HuH-7 (cell line): ENCODE data around the gene ZNF322.
"Not testable (repeated sequence)": the region's sequence is repeated elsewhere in the genome, so short reads cannot be mapped to it uniquely, and the experiment has no call there.

Experiments used
- DNase-seq: peaks from one replicate; pipeline ENCODE4 v3.0.0; 2011; ENCODE audit warnings: low spot score

Gene ZNF322, protein sequence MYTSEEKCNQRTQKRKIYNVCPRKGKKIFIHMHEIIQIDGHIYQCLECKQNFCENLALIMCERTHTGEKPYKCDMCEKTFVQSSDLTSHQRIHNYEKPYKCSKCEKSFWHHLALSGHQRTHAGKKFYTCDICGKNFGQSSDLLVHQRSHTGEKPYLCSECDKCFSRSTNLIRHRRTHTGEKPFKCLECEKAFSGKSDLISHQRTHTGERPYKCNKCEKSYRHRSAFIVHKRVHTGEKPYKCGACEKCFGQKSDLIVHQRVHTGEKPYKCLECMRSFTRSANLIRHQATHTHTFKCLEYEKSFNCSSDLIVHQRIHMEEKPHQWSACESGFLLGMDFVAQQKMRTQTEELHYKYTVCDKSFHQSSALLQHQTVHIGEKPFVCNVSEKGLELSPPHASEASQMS

DNA sequence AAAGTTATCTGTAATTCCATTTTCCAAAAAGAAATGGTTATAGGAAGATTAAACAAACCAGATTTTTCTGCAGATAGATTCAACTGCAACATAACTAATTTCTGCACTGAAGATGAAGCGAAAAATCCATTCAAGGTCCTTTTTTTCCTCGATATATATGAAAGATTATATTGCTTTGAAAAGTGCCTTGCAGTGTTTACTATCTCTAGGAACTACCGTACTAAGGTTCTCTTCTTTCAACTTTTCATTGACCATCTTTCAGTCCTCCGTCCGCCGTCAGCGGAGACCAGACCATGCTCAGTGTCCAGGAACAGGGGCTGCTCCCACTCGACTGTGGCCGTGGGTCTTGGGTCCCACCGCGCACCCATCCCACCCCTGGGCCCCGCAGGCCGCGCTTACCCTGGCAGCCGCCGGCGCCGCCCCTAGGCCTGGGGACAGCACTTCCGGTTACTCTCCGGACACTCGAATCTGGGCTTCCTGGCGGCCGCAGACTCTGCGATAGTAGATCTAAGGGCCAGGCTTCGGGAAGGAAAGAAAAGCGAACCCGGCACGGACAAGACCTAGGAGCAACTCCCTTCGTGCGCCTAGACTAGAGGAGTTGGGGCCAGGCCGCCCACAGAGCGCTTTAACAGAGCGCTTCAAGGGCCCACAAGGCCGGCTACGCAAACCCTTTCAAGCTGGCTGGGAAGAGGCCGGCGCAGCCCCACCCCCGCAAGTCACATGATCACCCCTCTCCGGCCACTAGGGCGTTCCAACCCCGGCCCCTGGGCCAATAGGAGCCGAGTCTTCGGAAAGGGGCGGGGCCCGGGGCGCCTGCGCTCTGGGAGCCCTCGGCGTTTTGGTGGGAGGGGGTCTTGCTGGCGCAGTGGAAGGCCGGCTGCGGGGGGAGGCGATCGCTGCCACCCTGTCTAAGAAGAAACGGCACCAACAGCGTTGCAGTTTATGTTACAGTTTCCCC, at the start of gene ZNF322:
Gene ZNF322, minus strand, starts transcription at position 705 of the 958 bp plus-strand sequence. CDS start 21,193 bp downstream, outside the sequence.
- peak; percentile 87 for DNase-seq

DNA sequence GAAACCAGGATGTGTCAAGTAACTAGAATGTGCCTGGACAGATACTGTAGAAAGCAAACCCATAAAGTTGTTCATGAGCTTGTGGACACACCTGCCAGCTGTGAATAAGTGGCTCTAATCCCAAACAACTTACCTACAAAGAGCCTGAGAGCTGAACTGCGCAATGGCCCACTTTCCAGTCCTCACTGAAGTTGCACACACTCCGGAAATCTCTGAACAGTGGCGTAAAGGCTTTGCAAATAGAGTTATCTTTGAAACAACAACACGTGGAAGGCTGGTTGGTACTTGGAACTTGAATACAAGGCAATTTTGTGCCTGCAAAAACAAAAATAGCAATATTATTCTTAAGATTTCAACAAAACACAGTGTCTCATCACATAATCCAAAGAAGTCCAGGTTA, 46.2 kb upstream of the ZNF322 start:
- not testable (repeated sequence) for DNase-seq

DNA sequence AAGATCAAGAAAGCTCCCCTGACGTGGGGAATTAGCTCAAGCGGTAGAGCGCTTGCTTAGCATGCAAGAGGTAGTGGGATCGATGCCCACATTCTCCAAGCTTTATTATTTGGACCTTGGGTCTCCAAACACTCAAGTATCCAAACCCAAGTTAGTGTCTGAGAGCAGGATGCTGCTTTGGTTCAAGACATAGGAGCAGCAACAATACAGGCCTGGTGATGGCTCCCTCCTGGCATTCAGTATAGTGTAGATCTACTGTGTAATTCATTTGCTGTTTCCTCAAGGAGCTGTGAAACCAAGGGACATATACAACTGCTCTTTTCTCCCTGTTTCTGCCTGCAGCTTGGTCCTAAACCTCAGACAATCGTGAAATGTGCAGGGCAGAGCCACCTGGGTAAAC, 45.8 kb upstream of the ZNF322 start:
- DNase-seq = not testable (repeated sequence)

DNA sequence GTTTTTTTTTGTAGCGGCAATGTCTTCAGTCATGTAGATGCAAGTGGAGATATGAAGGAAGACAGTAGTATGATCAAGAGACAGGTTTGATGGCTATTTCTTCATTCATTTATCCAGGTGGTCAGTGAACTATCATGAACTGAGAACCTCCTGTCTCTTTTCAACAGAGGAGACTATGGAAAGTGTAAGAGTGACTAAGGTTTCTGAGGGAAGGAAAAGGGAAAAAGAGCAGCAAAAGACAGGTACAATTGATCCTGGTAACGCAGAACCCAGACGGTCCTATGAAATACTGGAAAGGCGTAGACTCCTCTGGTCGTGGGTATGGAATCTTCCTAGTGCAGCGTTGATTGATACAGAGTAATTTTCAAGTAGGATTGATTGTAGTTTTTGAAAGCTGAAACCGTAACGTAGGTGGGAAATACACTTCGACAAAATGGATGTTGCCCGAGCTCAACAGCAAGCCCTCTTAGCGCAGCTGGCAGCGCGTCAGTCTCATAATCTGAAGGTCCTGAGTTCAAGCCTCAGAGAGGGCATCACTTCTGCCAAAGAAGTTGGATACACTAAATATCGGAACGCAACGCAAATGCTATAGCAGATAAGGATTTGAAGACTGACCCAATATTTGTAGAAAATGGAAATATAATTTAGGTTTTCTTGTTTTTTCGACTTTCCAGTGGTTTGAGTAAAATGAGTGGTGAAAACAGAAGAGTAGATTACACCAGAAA, 41.6 kb upstream of the ZNF322 start:
- not testable (repeated sequence) for DNase-seq

DNA sequence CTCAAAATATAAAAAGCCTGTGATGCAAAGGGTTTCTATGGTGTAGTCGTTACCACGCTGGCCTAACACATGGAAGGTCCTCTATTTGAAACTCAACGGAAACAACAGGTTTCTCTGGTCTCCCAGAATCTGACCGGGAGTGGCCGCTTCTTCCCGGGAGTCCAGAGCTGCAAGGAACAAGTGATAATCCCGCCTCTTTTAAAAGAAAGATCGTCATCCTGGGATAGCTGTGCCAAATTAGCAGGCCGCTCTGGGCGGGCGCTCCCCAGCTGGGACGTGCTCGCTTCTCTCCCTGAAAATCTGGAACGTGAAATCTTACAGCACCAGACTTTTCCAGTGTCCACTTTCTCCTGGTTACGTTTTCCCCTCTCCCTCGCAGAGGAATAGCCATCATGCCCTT, 38.0 kb upstream of the ZNF322 start:
- DNase-seq = not testable (repeated sequence)

DNA sequence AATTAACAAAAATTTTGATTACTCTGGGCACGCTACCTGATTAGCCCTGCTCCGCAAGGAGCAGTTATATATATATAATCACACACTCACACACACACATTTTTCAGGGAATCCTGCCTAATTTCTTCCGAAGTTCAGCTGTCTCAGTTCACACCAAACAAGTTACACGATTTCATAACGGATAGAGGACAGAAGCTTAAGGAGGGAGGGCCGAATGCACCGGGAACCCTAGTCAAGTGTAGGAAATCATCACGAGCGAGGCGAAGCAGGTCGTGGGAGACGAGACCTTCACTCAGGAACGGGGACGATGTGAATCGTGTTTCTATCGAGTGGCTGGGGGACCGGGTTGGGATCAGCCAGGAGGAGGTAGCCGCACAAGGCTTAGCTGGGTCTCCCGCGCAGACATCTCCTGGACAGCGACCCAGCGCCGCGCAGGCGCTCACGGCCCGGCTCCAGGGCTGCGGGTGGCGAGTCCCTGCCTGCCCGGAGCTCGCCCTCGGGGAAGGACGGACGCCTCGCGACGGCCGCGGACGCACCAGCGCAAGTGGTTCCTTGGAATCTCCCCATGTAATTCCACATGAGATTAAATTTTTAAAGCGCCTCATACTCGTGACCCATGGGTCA, 29.9 kb upstream of the ZNF322 start:
- DNase-seq = not testable (repeated sequence)

DNA sequence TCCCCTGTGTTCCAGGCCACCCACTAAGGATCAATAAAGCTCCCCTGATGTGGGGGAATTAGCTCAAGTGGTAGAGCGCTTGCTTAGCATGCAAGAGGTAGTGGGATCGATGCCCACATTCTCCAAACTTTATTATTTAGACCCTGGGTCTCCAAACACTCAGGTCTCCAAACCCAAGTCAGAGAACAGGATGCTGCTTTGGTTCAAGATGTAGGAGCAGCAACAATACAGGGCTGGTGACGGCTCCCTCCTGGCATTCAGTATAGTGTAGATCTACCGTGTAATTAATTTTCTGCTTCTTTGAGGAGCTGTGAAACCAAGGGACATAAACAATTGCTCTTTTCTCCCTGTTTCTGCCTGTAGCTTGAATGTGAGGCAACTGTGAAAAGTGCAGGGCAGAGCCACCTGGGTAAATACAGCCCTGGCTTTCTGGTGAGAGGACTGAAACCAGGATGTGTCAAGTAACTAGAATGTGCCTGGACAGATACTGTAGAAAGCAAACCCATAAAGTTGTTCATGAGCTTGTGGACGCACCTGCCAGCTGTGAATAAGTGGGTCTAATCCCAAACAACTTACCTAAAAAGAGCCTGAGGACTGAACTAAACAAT, 23.0 kb upstream of the ZNF322 start:
- not testable (repeated sequence) for DNase-seq

DNA sequence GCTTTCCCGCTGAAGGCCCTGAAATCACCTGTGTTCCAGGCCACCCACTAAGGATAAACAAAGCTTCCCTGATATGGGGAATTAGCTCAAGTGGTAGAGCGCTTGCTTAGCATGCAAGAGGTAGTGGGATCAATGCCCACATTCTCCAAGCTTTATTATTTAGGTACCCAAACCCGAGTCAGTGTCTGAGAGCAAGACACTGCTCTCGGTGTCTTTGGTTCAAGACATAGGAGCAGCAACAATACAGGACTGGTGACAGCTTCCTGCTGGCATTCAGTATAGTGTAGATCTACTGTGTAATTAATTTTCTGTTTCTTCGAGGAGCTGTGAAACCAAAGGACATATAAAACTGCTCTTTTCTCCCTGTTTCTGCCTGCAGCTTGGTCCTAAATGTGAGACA, 13.7 kb upstream of the ZNF322 start:
- not testable (repeated sequence) for DNase-seq

DNA sequence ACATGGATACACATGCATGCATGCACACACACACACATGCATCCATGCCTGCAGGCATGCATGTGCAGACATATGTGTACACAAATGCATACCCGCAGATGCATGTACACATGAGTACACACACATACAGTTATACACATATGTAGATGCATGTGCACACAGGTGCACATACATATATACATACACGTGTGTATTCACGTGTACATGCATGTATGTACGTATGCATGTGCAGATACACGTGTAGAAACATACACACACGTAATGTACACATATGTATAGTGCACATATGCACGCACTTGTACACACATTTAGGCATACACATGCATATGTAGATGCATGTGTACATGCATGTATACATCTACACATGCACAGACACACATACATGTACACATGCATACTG, 11.0 kb upstream of the ZNF322 start:
- not testable (repeated sequence) for DNase-seq

DNA sequence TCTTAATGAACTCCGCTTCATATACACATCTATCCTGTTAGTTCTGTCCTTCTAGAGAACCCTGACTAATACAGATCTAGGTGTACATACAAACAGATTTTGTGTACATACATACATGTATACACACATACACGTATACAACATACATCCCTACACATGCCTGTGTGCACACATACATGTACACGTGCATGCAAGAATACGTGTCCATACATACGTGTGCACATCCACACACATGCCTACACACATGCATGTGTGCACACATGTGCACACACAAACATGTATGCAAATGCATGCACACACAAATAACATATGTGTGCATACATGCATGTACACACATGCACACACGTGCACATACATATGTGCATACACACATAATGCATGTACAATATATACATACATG, 10.5 kb upstream of the ZNF322 start:
- not testable (repeated sequence) for DNase-seq

DNA sequence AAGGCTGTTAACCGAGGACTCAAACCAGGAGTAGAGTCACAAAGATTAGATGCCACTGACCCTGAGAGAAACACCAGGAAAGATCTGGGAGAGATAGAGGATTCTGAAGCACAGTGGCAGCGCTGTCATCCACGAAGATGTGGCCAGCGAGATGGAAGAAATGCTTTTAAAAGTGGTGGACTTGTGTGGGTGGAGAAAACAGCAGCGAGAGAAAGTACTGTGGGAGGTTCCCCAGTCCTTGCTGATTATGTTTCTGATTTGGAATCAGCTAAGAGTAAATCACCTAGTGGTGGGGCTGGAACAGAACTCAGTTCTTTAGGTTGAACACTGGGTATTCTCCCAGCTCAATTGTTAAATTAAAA, 435 bp upstream of the ZNF322 start:
- DNase-seq = peak; percentile 11

DNA sequence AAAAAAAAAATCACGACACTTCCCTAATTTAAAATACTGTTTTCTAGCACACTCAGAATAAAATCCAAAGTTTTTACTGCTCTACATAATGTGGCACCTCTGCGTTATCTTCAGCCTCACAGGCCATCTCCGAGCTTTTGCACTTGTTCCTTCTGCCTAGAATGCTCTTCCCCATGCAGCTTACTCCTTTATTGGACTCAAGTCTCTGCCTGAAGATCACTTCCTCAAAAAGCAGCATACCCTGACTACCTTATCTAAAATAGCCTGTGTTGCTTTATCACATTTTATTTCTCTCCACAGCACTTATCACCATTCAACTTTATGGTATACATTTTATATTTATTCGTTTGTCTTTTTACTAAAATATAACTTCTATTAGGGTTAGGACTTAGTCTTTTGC, 2.3 kb downstream of the ZNF322 start:
- no peak for DNase-seq

DNA sequence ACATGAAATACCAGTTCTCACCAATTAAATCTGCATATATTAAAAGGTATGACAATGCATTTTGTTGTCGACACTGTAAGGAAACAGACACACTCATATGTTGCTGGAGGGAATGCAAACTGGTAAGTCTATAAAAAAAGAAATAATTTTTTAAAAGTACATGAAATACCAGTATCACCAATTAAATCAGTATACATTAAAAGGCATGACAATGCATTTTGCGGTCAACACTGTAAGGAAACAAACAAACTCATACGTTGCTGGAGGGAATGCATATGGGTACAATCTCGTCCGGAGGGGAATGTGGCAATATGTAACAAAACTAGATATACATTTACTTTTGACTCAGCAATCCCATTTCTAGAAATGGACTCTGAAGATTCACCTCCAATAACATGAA, 6.5 kb downstream of the ZNF322 start:
- no peak for DNase-seq

DNA sequence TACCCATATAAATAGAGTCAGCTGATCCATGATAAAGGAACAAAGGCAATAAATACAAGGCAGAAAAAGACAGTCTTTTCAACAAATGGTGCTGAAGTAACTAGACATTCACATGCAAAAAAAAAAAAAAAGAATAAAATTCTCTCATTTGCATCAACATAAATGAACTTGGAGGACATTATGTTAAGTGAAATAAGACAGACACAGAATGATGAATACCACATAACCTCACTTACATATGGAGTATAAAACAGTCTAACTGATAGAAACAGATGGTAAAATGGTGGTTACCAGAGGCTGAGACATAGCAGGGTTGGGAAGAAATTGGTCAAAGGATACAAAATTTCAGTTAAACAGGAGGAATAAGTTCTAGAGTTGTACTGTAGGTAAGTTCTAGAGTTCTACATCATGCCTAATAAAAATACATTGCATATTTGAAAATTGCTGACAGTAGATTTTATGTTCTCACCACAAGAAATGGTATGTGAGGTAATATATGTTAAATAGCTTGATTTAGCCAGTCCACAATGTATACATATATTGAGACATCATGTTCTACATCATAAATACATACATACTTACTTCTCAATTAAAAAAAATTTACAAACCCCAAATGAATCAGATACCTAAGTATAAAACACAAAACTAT, 8.3 kb downstream of the ZNF322 start:
- DNase-seq = no peak

DNA sequence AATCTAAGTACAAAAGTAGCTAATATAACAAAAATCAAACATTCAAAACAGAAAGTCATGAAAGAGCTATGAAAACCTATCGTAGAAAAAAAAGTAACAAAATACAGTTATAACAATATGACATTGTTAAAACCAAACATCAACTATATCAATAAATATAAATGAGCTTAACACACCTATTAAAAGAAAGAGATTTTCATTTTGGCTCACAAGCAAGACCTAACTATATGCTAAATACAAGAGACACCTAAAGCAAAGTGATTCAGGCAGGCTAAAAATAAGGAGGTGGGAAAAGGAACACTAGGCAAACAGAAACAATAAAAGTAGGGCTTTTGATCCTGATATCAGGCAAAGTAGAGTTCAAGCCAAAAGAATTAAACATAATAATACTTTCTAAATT, 13.5 kb downstream of the ZNF322 start:
- no peak for DNase-seq

DNA sequence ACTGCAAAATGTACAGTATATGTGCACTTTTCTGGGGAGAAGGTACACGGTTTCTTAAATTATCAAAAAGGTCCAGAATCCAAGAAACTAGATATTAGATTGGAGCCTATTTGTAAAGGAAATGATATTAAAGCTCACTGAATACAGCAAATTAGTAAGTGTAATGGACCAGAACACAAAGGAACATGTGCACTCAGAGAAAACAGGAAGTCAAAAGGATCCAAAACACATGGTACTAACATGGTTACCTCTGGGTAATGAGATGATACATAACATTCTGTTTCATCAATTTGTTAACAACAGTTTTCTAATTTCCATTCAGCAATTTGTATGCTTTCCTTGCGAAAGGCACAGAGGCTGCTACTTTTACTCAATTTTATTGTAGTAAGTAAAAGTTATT, 18.7 kb downstream of the ZNF322 start:
- DNase-seq = no peak

DNA sequence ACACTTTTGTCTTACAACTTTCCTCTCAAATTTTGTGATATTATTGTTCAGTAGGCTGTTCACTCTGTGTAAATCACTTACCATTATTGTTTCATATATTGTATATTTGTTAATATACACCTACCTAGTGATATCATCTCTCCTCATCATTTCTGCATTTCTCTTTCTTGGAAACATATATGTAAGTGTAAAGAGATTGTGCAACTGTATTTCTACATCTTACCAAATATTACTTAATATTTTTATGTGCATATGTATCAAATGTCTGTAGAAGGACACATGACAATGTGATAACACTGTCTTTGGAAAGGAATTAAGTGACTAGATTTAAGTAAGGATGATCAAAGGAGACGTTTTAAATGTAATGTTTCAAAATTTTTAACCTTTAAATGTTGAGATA, 30.2 kb downstream of the ZNF322 start:
- no peak for DNase-seq

DNA sequence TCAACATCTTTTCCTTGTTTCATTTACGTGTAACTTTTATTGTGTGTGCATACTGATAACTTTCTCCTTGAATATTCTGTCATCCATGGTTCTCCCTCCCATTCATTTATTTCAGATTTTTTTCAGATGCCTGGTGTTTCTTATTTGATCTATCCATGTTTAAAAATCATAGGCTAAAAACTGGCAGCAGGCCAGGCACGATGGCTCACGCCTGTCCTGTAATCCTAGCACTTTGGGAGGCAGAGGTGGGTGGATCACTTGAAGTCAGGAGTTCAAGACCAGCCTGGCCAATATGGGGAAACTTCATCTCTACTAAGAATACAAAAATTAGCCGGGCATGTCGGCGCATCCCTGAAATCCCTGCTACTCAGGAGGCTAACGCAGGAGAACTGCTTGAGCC, 31.7 kb downstream of the ZNF322 start:
- no peak for DNase-seq

DNA sequence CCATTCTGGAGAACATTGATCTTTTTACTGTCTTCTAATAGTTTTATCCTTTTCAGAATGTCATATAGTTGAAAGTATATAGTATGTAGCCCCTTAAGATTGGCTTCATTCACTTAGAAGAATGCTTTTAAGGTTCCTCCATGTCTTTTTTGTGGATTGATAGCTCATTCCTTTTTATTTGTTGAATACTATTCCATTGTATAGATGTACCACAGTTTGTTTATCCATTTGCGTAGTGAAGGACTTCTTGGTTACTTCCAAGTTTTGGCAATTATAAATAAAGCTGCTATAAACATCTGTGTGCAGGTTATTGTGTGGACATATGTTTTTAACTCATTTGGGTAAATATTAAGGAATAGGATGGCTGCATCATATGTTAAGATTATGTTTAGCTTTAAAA, 35.0 kb downstream of the ZNF322 start:
- no peak for DNase-seq

DNA sequence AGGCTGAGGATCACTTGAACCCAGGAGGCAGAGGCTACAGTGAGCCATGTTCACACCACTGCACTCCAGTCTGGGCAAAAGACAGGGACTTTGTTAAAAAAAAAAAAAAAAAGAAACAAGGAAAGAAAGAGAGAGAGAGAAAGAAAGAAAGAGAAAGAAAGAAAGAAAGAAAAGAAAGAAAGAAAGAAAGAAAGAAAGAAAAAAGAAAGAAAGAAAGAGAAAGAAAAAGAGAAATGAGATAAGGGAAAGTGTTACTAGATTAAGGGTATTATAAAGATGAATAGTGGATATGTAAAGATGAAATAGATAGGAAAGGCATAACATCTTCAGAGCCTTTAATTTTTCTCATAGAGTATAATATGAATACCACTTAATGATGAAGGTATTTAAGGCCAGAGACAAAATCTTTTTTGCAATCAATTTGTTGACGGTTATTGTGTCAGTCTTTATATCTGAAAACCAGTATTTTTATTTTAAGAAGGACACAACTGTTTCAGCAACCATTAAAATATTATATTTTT, 36.1 kb downstream of the ZNF322 start:
- no peak for DNase-seq
